T-helper 2 cell treated with Interferon-gamma antibody and Interleukin-4, amounts not matched to agents 100 ng/mL and 5 ng/mL, for 36 hours (primary cell): Measurements from ENCODE around the gene GRIA1. TPM values are rescaled to one million over a fixed set of nuclear protein-coding genes. Genes with fewer than 3 reads are reported as not detected.

Source experiments
- intact Hi-C: fragments of 100-400 bp; cut with micrococcal nuclease; formaldehyde crosslinking; loops from one replicate; pipeline ENCODE4 v1.15.1; 2023
- total RNA-seq: library from RNA; stranded (reverse); gene quantifications from 2 replicates; pipeline ENCODE4 v1.2.3, GENCODE V29; 2022

The GRIA1 gene
- total RNA-seq, 1 donor from 2014 or later: not detected

- intact Hi-C loops: no loop called here
These were observed 120.3 kb downstream of the GRIA1 start for GRCh38 chr5:153610811-153611210.

DNA sequence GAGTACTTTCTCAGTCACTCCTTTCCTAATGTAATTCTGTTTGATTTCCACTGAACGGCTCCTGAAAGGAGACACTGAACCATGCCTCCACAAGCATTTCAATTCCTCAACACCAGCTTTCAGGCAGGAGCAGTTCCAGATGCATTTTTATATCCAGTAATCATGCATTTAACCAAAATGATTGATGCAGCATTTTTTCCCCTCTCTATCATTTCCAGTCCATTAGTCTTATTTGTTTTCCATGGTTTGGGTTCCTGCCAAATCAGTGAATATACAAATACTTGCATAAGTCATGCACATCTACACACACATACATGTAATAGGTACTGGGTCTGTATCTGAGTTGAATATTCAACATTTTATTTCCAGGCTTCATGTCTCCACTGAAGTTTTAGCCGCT is 122.7 kb downstream of the GRIA1 start:
- intact Hi-C loops: no loop called here

DNA sequence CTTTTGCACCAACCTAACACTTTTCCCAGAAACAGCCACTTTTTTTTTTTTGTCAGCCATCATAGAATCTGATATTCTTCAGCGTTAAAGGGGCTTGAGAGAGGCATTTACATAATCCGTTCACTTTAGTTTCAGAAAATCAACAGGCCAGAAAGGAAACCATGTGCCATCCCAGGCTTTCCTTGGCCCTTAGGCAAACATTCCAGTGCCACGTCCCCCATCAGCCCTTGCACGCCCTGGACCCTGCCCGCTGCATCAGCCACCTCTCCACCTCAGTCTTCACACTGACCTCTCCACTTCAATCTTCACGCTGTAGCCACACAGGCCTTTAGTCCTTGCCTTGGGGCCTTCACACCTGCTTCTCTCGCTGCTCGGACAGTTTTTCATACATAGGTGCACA is 123.2 kb downstream of the GRIA1 start:
- intact Hi-C loops: no loop called here

DNA sequence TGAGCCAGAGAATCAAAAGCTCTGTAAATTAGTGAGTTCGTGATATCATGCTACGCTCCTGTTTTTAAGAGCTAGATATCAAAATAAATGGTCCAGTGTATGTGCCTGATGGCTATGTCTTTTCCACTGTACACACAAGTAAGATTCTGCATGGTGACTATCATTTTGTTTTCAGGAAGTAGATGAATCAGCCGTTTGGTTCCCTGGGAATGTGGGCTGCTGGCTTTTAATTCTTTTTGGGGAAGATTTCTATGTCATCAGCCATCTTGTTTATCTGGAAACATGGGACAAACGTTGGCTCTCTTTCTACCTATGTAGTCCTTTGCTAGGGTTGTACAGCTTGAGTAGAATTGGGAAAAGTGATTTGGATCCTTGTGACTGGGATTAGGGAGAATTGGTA is 126.7 kb downstream of the GRIA1 start:
- intact Hi-C loops: no loop called here

GRCh38 chr5:153618307-153618706 is 127.8 kb downstream of the GRIA1 start:
- intact Hi-C loops: no loop called here

- intact Hi-C loops: no loop called here
These were observed 128.4 kb downstream of the GRIA1 start for GRCh38 chr5:153618867-153619266.

- intact Hi-C loops: no loop called here
These were observed 129.3 kb downstream of the GRIA1 start for GRCh38 chr5:153619771-153620170.

DNA sequence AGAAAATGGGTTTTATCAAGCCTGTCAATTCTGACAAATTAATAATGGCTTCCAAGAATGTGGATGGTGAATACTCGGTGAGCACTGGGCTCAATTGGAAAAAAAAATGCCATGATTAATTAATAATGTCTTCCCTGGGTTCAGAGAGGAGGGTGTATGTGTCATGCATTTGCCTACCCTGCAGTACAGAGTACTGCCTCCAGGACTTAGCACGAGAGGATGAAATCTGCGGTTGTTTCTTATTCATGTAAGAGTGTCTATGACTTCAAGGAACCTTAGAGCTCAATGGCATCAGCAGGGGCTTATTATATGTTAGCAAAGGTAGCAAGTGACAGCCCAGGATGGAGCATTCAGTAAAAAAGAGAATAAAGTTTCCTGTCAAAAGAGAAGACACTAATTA is 132.7 kb downstream of the GRIA1 start:
- intact Hi-C loops: no loop called here

- intact Hi-C loops: no loop called here
These were observed 133.4 kb downstream of the GRIA1 start for GRCh38 chr5:153623751-153624450.

DNA sequence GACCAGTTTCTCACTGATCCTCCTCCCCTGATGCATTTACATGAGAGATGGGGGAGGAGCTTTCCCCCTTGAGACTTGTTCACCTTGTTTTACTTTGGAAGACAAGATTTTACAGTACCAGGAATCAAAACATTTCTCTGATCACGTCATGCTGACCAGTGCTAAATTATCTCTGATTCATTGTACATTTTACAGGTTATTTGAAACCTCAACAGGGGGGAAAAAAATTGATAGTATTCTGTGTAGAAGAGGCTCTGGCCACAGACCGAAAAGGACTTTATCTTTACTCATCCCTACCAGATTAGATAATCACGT is 133.9 kb downstream of the GRIA1 start:
- intact Hi-C loops: no loop called here

DNA sequence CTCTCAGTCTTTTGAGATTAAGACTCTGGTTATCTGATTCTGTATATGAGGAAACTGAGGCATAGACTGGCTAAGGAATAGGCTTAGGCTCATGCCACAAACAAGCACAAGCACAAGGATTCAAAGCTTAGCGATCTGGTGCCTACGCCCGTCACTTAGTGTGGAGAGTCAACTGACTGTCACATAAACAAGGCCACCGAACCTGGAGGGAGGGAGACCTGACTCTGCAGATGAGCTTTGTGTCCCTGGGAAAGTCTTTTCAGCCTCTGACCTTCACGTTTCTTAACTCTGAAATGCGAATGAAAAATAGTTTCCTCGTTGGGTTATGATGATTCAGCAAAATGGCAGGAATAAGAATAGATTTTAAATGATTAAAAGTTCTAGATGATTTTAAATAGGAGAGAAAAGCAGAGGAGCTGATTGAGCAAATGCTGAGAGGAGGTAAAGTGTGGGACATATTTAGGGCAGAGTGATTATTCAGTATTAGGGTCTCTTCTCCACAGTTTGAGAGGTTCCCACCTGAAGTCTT is 135.4 kb downstream of the GRIA1 start:
- intact Hi-C loops: no loop called here

DNA sequence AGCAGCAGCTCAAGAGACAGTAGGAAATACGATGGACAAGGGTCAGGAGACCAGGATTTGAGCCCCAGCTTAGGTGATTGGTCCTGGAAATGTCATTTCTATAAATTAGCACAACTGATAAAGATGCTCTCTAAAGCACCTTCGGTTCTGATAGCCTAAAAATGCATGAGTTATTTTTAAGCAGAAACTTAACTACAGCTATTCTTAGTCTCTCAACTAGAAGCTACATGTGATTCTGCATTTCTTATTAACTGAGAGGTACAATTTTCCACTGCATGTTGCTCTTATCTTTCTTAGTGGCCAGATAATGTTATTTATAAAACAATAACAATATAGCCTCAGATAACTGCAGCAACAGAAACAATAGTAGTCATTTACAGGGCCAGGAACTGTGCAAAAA is 136.4 kb downstream of the GRIA1 start:
- intact Hi-C loops: no loop called here

DNA sequence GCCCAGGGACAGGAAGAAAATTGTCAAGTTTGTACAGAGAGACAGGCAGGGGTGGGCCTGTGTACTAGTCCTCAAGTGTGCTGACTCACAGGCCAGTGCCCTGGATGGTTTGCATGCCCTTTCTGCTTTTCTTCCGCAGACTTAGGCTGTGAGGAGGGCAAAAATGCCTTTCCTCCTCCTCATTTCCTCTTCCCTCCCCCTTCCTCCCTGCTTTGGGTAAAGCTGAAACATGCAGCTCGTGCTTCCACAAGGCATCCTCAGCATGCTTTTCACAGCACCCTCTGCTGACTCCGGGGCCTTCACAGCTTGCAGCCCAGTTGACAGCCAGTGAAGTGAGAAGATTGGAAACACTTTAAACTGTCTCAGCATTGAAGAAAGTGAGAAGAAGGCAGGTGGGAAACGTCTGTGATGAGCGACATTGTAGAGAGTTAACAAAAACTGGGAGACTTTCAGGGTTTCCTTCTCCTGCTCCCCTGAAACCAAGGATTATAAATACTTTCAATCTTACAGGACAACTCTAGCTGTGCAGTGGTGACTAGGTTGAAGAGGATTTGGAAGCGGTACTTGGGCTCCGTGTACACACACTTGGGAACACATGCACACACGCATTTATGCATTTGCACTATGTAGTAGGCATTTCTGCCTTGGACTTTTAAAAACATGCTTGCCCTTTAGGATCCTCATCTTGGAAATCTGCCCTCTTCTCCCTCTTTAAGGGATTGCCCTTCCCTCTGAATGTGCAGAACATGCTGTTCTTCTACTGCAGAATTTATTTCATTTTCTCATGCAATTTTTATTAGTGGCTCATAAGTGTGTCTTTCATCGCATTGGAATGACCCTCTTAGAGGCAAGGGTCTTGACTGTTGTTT is 138.8 kb downstream of the GRIA1 start:
- intact Hi-C loops: no loop called here

GRCh38 chr5:153630546-153630945 is 140.1 kb downstream of the GRIA1 start:
- intact Hi-C loops: no loop called here

DNA sequence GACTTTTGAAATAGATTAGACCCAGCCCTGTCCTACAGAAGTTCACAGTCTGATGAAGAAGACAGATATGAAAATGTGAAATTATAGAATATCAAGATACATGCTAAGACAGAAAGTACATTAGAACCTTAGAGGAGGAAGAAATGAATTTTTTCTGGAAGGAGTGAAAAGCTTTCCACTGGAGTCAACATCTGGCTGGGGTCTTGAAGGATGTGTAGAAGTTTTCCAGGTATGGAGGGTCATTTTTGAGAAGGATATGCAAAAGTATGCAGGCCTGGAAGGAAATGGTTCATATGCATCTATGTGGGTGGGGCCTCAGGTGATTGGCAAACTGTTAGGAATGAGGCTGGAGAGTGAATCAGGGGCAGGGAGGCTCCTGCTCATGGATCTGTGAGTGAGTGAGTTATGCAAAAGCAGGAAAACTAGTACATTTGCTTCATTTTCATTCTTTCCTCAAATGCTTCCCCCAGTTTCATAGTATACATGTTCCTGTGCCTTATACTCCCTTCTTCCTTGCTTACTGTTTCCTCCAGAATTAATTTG is 142.3 kb downstream of the GRIA1 start:
- intact Hi-C loops: no loop called here

- intact Hi-C loops: no loop called here
These were observed 146.4 kb downstream of the GRIA1 start for GRCh38 chr5:153636670-153637451.

GRCh38 chr5:153640293-153640692 is 149.8 kb downstream of the GRIA1 start:
- intact Hi-C loops: no loop called here

GRCh38 chr5:153641183-153641688 is 150.8 kb downstream of the GRIA1 start:
- intact Hi-C loops: no loop called here

GRCh38 chr5:153654504-153655200 is 164.2 kb downstream of the GRIA1 start:
- intact Hi-C loops: no loop called here

DNA sequence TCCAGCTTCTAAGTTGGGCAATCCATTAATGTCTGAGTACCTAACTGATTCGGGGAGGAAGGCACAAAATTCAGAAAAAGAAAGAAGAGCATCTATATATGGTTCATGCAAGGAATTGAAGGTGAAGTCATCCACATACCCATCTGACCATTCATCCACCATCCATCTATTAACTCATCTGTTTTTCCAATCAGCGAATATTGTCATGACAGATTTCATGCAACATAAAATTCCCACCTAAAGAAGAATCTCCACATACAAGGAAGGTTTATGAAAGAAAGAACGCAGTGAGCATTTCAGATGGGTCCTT is 164.7 kb downstream of the GRIA1 start:
- intact Hi-C loops: no loop called here

GRCh38 chr5:153658149-153658548 is 167.7 kb downstream of the GRIA1 start:
- intact Hi-C loops: no loop called here
